T-helper 1 cell treated with Interleukin-12 subunit alpha and Interleukin-12 subunit beta and Interleukin-4 antibody, amounts not matched to agents 30 μg/mL and 1 μg/mL, for 36 hours (primary cell): ENCODE results near the gene ALOX5.
"Not testable (repeated sequence)": the region's sequence is repeated elsewhere in the genome, so short reads cannot be mapped to it uniquely, and the experiment has no call there.

Experiments
- H3K27ac Mint-ChIP-seq: one replicate; pipeline ENCODE4 v1.8.0; 2021; ENCODE audit warnings: mild to moderate bottlenecking, mixed read lengths
- H3K27me3 Mint-ChIP-seq: one replicate; pipeline ENCODE4 v1.8.0; 2021; ENCODE audit warnings: low read depth, mixed read lengths
- H3K36me3 Mint-ChIP-seq: one replicate; pipeline ENCODE4 v1.8.0; 2021; ENCODE audit warnings: low read depth, mixed read lengths
- H3K4me1 Mint-ChIP-seq: one replicate; pipeline ENCODE4 v1.8.0; 2021; ENCODE audit warnings: low read depth, mixed read lengths
- H3K4me3 Mint-ChIP-seq: one replicate; pipeline ENCODE4 v1.8.0; 2021; ENCODE audit warnings: mild to moderate bottlenecking, moderate library complexity, mixed read lengths
- H3K9me3 Mint-ChIP-seq: one replicate; pipeline ENCODE4 v1.8.0; 2021; ENCODE audit warnings: mixed read lengths

ALOX5 gene

DNA sequence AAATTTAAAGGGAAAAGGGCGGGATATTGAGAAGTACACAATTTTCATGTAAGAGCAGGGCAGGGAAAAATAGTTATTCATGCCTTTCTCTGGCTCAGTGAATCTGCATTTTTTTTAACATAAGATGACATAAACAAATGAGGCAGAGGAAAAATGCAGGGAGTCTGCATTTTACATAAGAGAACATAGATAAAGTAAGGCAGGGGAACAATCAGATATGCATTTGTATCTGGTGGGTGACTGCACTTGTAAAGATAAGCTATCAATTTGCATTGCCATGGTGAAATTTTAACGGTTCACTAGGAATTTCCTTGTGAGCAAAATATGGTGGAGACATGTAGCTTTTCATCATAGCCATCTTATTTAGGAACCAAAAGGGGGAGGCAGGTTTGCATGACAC, 33.5 kb downstream of the ALOX5 start:
- Mint-ChIP-seq H3K9me3 (no peaks in the 10 kb centered on the region), H3K27me3 (peaks cover 56% of the 10 kb centered on the region), H3K4me3 (no peak overlapping the region), H3K4me1 (peaks cover 17% of the 10 kb centered on the region), H3K36me3 (peaks cover 18% of the 10 kb centered on the region), H3K27ac (no peak overlapping the region)

DNA sequence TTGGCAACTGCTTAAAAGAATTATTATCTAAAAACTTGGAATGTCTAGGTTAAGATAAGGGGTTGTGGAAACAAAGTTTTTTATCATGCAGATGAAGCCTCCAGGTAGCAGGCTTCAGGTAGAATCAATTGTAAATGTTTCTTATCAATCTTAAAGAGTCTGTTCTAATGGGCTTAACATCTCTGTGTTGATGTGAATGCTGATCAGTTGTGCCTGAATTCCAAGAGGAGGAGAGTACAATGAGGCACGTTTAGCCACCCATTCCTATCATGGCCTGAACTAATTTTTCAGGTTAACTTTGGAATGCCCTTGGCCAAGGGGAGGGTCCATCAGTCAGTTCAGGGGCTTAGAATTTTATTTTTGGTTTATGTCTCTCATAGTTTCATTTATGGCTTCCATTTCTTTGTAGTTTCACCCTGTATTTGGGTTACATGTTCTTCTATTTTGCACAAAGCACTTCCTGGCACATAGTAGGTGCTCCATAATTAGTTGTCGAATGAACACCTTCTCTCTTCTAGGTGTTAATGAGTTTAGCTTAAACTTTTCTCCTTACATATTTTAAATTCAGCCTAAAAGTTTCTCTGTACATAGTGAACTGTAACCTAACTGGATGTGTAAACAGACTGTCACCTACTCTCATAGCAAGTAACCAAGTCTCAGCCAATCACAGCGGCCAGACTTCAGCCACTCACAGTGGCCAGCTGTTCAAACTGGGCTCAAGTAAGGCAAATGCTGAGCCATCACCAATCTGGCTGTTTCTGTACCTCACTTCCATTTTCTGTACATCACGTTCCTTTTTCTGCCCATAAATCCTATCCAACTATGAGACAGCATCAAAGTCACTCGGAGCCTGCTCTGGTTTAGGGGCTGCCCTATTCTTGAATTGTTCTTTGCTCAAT, 34.7 kb downstream of the ALOX5 start:
- H3K36me3 Mint-ChIP-seq = peaks cover 25% of the 10 kb centered on the region
- no peaks in the 10 kb centered on the region for H3K9me3 Mint-ChIP-seq
- peaks cover 46% of the 10 kb centered on the region for H3K27me3 Mint-ChIP-seq
- H3K27ac Mint-ChIP-seq = no peak overlapping the region
- peaks cover 16% of the 10 kb centered on the region for H3K4me1 Mint-ChIP-seq
- H3K4me3 Mint-ChIP-seq = no peak overlapping the region

DNA sequence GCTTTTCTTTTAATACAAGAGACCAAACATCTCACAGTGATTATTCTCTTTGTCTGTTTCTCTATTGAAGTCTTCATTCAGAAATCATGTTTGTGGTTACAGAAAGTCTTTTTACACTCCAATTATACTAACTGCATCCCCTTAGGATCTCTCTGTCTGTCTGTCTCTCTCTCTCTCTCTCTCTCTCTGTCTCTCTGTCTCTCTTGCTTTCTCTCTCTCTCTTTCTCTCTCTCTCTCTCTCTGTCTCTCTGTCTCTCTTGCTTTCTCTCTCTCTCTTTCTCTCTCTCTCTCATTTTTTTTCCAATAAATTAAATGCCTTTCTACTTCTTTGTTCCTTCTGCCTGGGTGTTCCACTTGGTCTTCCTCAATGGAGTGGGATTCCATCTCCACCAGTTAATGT, 35.3 kb downstream of the ALOX5 start:
- not testable (repeated sequence) for H3K27ac Mint-ChIP-seq, H3K4me3 Mint-ChIP-seq, H3K9me3 Mint-ChIP-seq
- Mint-ChIP-seq H3K4me1 (peaks cover 10% of the 10 kb centered on the region), H3K27me3 (peaks cover 41% of the 10 kb centered on the region), H3K36me3 (peaks cover 29% of the 10 kb centered on the region)

DNA sequence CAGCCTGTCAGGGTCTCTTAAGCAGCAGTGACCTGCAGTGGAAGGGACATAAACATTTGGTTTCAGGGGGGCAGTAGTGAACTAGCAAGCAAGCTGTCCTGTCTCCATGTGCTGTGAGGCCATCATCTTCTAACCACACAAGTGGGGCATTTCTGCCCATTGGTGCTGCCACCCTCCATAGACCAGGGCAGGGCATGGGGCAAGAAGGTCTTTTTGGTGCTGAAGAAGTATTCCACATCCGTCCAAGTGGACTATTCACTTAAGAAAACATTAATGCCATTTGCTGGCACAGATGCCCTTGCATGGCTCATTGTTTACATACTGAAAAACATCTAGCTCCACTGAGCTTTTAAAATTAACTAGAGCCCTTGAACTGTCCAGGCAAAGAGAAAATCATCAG, 35.8 kb downstream of the ALOX5 start:
- H3K27ac Mint-ChIP-seq = no peak overlapping the region
- H3K4me3 Mint-ChIP-seq = no peak overlapping the region
- H3K9me3 Mint-ChIP-seq = peaks cover 3% of the 10 kb centered on the region
- peaks cover 37% of the 10 kb centered on the region for H3K27me3 Mint-ChIP-seq
- H3K4me1 Mint-ChIP-seq = peaks cover 12% of the 10 kb centered on the region
- peaks cover 32% of the 10 kb centered on the region for H3K36me3 Mint-ChIP-seq

DNA sequence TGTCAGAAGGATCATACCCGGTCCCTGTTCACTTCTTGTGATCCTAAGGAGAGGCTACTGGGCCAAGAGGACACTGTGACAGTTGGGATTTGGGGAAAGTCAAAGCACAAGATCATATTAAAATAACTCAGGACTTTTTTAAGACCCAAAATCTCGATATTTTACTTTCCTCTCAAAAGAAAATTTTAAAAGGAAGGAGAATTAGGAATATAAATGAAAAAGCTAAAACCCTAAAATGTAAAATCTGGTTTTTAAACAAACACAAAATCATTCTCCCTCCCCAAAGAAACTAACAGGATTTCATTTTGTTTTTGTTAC, 36.4 kb downstream of the ALOX5 start:
- Mint-ChIP-seq H3K36me3 (peaks cover 32% of the 10 kb centered on the region), H3K4me1 (peaks cover 12% of the 10 kb centered on the region), H3K9me3 (peaks cover 3% of the 10 kb centered on the region), H3K27ac (no peak overlapping the region), H3K27me3 (peaks cover 31% of the 10 kb centered on the region), H3K4me3 (no peak overlapping the region)

DNA sequence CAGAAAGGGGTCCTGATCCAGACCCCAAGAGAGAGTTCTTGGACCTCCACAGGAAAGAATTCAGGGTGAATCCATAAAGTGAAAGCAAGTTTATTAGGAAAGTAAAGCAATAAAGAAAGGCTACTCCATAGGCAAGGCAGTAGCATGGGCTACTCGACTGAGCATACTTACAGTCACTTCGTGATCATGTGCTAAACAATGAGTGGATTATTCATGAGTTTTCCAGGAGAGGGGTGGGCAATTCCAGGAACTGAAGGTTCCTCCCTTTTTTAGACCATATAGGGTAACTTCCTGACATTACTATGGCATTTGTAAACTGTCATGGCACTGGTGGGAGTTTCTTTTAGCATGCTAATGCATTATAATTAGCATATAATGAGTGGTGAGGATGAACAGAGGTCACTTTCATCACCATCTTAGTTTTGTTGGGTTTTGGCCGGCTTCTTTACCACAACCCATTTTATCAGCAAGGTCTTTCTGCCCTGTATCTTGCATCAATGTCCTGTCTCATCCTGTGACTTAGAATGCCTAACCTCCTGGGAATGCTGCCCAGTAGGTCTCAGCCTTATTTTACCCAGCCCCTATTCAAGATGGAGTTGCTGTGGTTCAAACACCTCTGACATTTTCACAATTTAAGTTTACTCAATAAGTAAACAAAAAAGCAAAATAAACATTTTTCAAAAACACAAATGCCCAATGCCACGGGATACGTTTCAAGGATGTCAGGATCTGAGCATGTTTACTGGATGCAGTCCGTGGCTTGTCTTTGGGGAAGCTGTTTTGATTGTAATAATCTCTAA, 37.0 kb downstream of the ALOX5 start:
- Mint-ChIP-seq H3K27ac (no peak overlapping the region), H3K27me3 (peaks cover 27% of the 10 kb centered on the region), H3K9me3 (peaks cover 3% of the 10 kb centered on the region), H3K4me1 (peaks cover 12% of the 10 kb centered on the region), H3K36me3 (peaks cover 30% of the 10 kb centered on the region), H3K4me3 (no peak overlapping the region)

DNA sequence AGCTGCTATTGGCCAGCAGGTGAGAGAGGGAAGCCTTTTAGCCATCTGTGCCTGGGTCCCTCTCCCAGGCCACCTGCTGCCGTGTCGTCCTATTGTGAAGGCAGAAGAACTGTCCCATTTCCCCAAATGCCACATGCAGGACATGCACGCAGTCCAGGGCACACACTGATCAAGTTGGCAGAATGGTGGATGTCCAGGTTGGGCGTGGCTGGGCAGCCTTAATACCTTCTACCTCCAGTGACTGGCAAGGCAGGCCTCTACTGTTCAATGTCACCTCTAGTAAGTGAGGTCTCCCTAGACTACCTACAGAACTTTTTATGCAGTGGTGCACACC, 37.6 kb downstream of the ALOX5 start:
- H3K9me3 Mint-ChIP-seq = peaks cover 6% of the 10 kb centered on the region
- peaks cover 15% of the 10 kb centered on the region for H3K4me1 Mint-ChIP-seq
- H3K27me3 Mint-ChIP-seq = peaks cover 24% of the 10 kb centered on the region
- H3K4me3 Mint-ChIP-seq = no peak overlapping the region
- H3K36me3 Mint-ChIP-seq = peaks cover 33% of the 10 kb centered on the region
- no peak overlapping the region for H3K27ac Mint-ChIP-seq

DNA sequence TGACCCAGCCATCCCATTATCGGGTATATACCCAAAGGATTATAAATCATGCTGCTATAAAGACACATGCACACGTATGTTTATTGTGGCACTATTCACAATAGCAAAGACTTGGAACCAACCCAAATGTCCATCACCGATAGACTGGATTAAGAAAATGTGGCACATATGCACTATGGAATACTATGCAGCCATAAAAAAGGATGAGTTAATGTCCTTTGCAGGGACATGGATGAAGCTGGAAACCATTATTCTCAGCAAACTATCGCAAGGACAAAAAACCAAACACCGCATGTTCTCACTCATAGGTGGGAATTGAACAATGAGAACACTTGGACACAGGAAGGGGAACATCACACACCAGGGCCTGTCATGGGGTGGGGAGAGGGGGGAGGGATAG, 41.0 kb downstream of the ALOX5 start:
- H3K4me1 Mint-ChIP-seq = peaks cover 35% of the 10 kb centered on the region
- not testable (repeated sequence) for H3K9me3 Mint-ChIP-seq, H3K4me3 Mint-ChIP-seq, H3K27ac Mint-ChIP-seq, H3K27me3 Mint-ChIP-seq
- peaks cover 36% of the 10 kb centered on the region for H3K36me3 Mint-ChIP-seq

DNA sequence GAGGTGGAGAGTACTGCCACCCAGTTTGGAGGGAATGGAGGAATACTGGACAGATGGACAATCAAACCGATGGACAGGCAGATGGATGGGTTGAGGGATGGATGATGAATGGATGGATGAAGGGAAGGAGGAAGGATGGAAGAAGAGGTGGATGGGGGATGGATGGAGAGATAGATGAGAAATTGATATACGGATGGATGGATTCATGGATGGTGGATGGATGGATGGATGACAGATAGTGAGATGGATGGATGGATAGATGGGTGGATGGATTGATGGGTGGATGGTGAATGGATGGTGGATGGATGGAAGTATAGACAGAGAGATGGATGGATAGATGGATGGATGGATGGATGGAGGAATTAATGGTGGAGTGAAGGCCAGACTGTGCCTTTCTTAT, 42.6 kb downstream of the ALOX5 start:
- Mint-ChIP-seq H3K27me3 (no peaks in the 10 kb centered on the region), H3K27ac (peak overlapping the region; percentile 32), H3K9me3 (peaks cover 9% of the 10 kb centered on the region), H3K36me3 (peaks cover 36% of the 10 kb centered on the region), H3K4me3 (peak overlapping the region; percentile 8), H3K4me1 (peaks cover 41% of the 10 kb centered on the region)

DNA sequence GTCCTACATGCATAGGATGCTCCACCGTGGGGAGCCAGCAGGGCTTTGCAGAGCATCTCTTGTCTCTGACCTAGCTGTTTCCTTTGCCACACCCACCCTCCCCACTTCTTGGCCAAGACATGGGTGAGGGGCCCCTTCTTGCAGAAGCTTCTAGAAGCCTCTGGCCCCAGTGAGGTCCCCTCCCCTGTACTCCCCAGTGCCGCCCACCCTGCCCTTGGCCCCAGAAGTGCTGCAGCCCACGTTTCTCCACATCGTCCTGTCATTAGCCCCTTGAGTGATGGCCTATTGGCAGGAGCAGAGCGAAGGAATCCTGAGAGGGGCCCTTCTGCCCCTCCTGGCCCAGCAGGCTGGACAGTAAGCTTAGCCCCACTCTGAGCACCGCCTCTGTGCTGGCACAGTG, 43.7 kb downstream of the ALOX5 start:
- H3K4me1 Mint-ChIP-seq = peaks cover 53% of the 10 kb centered on the region
- no peaks in the 10 kb centered on the region for H3K27me3 Mint-ChIP-seq
- H3K27ac Mint-ChIP-seq = peak overlapping the region; percentile 85
- H3K9me3 Mint-ChIP-seq = peaks cover 9% of the 10 kb centered on the region
- H3K36me3 Mint-ChIP-seq = peaks cover 27% of the 10 kb centered on the region
- H3K4me3 Mint-ChIP-seq = peak overlapping the region; percentile 69

DNA sequence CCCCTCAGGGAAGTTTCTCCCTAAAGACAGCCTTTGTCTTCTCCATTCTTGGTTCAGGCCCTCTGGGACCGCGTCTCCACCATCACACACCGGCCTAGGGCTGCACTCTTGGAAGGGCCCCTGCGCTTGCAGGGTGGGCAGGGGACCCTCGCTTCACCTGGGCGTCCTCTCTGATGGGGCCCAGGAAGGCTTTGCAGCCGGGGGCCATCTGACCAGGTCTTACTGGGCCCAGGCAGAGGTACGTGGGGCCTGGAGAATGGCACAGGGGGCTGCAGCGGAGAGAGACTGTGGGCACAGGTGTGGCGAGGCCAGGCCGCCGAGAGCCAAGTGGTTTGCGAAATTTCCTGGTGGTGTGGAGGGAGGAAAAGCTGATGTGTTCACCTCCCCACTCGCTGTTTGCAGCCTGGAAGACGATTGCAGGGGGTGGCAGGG, 44.4 kb downstream of the ALOX5 start:
- H3K27me3 Mint-ChIP-seq = no peaks in the 10 kb centered on the region
- H3K36me3 Mint-ChIP-seq = peaks cover 21% of the 10 kb centered on the region
- peaks cover 9% of the 10 kb centered on the region for H3K9me3 Mint-ChIP-seq
- peak overlapping the region; percentile 97 for H3K4me3 Mint-ChIP-seq
- peaks cover 57% of the 10 kb centered on the region for H3K4me1 Mint-ChIP-seq
- H3K27ac Mint-ChIP-seq = peak overlapping the region; percentile 96

DNA sequence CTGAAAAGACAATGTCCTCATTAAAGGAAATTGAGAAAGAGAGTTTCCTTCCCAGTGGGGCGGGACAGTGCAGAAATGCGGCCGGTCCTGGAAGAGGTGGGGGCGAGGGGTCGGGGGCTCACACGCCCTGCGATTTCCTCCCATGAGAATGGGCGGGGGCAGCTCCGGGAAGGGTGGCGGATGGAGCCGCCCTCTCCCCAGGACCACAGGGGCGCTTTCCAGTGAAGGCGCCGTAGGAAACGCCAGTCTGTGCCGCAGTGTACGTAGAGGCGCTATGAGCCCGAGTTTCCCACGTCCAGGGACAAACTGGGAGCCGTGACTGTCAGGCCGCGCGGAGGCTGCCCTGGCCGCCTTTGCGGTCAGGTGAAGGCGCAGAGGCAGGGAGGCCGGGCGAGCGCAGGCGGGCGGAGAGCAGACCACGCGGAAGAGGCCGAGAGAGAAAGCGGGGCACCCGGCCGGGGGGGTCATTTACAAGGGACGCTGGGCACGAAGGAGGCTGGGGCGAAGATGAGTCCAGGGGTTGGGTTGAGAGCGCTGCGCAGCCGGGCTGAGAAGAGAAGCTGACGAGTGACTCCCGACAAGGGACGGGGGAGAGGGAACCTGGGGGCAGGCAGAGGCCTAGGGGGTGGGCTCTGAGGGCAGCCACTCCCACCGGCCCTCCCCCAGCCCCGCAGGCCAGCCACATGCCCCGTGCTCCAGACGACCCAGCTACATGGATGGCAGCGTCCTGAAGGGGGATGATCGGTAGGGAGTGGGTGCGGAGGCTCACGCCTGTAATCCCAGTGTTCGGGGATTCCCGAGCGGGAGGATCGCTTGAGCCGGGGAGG, 45.0 kb downstream of the ALOX5 start:
- Mint-ChIP-seq H3K9me3 (peaks cover 6% of the 10 kb centered on the region), H3K27me3 (no peaks in the 10 kb centered on the region), H3K36me3 (peaks cover 18% of the 10 kb centered on the region), H3K27ac (peak overlapping the region; percentile 96), H3K4me3 (peak overlapping the region; percentile 97), H3K4me1 (peaks cover 64% of the 10 kb centered on the region)

DNA sequence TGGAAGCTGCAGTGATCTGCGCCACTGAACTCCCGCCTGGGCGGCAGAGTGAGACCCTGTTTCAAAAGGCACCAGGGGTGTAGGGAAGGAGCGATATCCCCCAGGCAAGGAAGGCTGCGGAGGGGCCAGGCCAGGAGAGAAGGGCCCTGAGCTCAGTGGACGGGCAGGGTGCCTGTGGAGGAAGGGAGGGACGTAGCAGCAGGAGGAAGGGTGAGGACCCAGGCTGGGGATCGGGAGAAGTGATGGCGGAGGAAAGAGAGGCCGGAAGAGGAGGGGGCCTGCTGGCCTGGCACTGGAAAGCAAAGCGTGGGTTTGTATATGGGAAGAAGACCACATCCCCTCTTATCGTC, 45.6 kb downstream of the ALOX5 start:
- Mint-ChIP-seq H3K27me3 (no peaks in the 10 kb centered on the region), H3K4me1 (peaks cover 68% of the 10 kb centered on the region), H3K27ac (peak overlapping the region; percentile 96), H3K4me3 (peak overlapping the region; percentile 97), H3K36me3 (peaks cover 19% of the 10 kb centered on the region), H3K9me3 (peaks cover 6% of the 10 kb centered on the region)

DNA sequence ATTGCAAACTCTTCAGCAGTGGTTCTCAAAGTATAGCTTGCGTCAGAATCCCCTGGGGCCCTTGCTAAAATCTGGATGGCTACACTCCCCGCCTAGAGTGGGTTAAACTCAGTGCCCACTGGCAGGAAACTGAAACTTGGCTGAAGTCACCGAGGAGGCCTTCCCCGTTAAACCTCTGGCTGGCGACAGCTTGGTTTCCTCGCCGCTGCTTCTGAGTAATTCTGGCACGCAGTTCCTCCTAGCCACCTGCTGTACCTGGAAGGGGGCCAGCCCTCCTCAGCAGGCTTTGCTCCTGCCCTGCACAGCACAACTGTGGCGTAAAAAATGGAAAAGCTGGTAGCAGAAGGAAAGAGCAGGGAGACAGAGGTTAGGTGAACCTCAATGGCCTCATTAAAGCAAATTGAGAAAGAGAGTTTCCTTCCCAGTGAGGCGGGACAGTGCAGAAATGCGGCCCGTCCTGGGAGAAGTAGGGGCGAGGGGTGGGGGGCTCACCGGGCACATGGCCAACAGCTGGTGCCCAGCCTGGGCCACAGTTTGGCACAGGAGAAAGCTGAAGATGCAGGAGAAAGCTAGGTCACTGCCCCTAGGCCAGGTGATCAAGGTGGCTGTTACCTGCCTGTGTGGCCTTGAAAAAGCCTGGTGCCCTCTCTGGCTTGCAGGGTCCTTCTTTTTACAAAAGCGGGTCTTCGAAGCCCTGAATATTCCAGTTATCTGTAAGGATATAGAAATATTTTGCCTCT, 46.6 kb downstream of the ALOX5 start:
- Mint-ChIP-seq H3K4me3 (peak overlapping the region; percentile 97), H3K4me1 (peaks cover 74% of the 10 kb centered on the region), H3K27me3 (no peaks in the 10 kb centered on the region)

More for the DNA sequence above, 46.6 kb downstream of the ALOX5 start:
- Mint-ChIP-seq H3K9me3 (peaks cover 6% of the 10 kb centered on the region), H3K36me3 (peaks cover 17% of the 10 kb centered on the region), H3K27ac (peak overlapping the region; percentile 99)
